ENCODE measurements around the gene SCN3B.
"Not testable (repeated sequence)": the region's sequence is repeated elsewhere in the genome, so short reads cannot be mapped to it uniquely, and the experiment has no call there.

Gene SCN3B

DNA sequence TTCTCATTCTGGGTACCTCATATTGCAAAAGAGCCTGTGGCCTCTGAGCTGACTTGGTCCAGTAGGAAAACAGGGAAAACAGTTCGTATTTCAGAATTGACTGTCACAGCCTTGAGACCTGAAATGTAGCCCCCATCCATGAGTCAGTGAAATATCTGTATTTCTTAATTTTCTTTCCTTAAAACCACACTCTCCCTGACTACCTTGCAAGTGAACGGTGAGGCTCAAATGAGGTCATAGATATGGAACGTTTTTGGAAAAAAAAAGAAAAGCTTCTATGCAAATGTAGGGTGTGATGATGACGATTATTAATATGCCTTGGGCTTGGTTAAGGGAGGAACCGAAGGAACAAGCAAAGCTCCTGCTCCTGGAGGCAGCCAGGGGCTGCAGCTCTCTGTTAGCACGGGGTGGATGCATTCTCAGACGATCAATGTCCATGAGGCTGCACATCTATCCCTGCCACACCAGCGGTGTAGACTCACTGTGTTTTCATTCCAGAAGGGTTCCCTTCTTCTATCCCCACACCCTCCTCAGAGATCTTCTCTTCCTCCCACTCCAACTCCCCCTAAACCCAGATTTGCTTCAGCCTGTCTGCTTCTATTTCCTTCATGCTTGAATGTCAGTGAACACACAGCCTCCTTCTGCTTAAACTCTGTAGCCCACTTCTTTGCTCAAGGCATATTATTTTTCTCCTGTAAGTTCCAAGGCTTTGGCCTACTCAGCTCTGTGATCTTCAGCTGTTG is 29.2 kb upstream of the SCN3B start:
- no peaks in the 10 kb centered on the region for H3K36me3 ChIP-seq (ENCODE audit: control insufficient read depth, insufficient read depth, low read length, severe bottlenecking)
- no peak for DNase-seq (ENCODE audit: low read depth)
- no peaks in the 10 kb centered on the region for H3K9me3 ChIP-seq (ENCODE audit: control insufficient read depth, low read length)
- H3K9ac ChIP-seq (ENCODE audit: low read length), result no peak overlapping the region
- no peak overlapping the region for H3K4me3 ChIP-seq (ENCODE audit: low read length)
- H3K27me3 ChIP-seq (replicated peaks; ENCODE audit: control insufficient read depth, insufficient read depth, low read length), result peaks cover 36% of the 10 kb centered on the region
- no peaks in the 10 kb centered on the region for H3K4me1 ChIP-seq (ENCODE audit: control insufficient read depth, insufficient read depth, low read length)

DNA sequence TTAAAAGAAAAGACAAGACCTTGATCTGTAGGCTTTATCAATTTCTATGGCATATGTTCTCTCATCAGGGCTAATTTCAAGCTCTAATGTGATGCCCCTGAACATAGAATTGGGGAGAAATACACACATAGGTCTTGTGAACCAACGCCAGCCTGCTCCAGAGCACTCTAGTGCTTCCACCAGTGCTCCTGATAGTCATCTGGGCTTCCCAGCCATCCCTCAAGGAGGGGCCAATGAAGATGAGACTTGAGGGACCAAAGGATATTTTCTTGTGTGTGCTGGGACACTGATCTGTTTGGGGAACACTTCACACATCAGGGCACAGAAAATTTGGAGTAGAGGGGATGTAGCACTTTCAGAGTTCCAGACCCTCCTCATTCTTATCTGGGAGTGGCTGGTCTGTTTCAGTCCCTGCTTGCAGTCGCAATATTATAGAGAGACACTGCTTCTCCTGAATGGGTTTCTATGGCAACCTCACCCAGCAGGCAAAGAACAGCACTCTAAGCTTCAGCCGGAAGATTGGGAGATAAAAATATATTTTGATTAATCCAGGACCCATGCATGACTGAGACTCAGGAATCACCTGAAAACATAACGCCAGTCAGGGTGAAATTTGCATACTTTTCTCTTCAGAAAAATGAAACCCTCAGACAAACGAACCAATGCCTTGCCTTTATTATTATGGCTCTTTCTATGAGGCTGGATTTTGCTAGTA is 28.4 kb upstream of the SCN3B start:
- H3K4me3 ChIP-seq (ENCODE audit: low read length), result no peak overlapping the region
- peaks cover 4% of the 10 kb centered on the region for H3K4me1 ChIP-seq (ENCODE audit: control insufficient read depth, insufficient read depth, low read length)
- H3K36me3 ChIP-seq (ENCODE audit: control insufficient read depth, insufficient read depth, low read length, severe bottlenecking), result no peaks in the 10 kb centered on the region
- no peak overlapping the region for H3K9ac ChIP-seq (ENCODE audit: low read length)
- no peak for DNase-seq (ENCODE audit: low read depth)
- H3K27me3 ChIP-seq (replicated peaks; ENCODE audit: control insufficient read depth, insufficient read depth, low read length), result peaks cover 35% of the 10 kb centered on the region
- no peaks in the 10 kb centered on the region for H3K9me3 ChIP-seq (ENCODE audit: control insufficient read depth, low read length)

DNA sequence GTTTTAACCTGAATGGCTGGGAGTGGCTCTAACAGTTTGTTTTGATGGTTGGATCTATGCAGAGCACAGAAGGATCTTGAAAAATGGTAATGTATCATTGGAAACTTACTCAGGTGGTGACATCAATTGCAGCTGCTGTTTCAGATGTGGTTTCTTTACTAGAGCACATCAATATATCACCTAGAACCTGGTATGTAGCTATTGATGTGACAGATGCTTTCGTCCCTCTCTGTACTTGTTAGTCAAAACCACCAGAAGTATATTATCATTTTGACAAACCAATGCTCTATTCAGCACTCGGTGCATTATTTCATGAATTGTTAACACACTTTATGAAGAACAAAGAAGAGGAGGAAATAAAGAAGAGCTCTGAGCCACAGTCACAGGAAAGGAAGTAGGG is 26.6 kb upstream of the SCN3B start:
- Histone ChIP-seq H3K4me3 (ENCODE audit: low read length) (no peak overlapping the region), H3K4me1 (ENCODE audit: control insufficient read depth, insufficient read depth, low read length) (peaks cover 15% of the 10 kb centered on the region), H3K27me3 (replicated peaks; ENCODE audit: control insufficient read depth, insufficient read depth, low read length) (peaks cover 25% of the 10 kb centered on the region), H3K9me3 (ENCODE audit: control insufficient read depth, low read length) (no peaks in the 10 kb centered on the region), H3K9ac (ENCODE audit: low read length) (no peak overlapping the region), H3K36me3 (ENCODE audit: control insufficient read depth, insufficient read depth, low read length, severe bottlenecking) (no peaks in the 10 kb centered on the region)
- DNase-seq (ENCODE audit: low read depth), result no peak

DNA sequence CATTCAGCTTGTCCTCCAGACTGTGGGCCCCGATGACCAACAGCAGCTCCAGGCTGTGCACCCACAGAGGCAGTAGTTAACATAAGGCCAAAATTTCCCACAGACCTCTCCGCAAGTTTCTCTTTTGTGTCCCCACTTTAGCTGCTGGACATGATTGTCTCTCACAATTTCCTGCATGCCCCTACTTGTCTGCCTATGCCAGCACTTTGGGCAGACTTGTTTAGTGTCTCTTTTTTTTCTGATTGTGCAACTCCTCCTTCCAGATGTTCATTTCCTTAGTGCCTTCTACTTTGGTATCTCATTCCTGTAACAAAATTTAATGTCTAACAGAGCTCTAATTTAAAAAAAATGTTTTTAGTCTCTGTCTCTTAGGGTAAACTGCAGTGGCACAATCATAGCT is 23.8 kb upstream of the SCN3B start:
- Histone ChIP-seq H3K4me1 (ENCODE audit: control insufficient read depth, insufficient read depth, low read length) (peaks cover 15% of the 10 kb centered on the region), H3K9ac (ENCODE audit: low read length) (no peak overlapping the region), H3K36me3 (ENCODE audit: control insufficient read depth, insufficient read depth, low read length, severe bottlenecking) (no peaks in the 10 kb centered on the region), H3K4me3 (ENCODE audit: low read length) (no peak overlapping the region), H3K9me3 (ENCODE audit: control insufficient read depth, low read length) (peaks cover 5% of the 10 kb centered on the region), H3K27me3 (replicated peaks; ENCODE audit: control insufficient read depth, insufficient read depth, low read length) (peaks cover 18% of the 10 kb centered on the region)
- no peak for DNase-seq (ENCODE audit: low read depth)

DNA sequence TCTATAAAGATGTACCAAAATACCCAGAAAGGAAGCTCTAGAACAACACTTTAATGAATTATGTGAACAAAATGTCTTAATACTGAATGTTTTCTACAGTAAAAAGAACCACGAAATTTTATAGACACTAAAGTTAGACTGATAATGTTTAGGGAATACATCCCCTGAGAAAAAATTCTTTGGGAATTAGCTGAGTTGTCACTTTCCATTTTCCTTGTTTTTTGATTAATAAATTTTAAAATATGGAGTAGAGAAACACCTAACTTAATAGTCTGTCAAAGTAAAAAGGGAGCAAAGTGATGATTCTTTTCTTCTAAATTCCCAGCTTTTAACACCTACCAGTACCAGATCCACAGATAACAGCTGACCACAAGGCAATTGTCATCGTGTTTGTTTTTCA is 23.1 kb upstream of the SCN3B start:
- Histone ChIP-seq H3K9me3 (ENCODE audit: control insufficient read depth, low read length) (peaks cover 5% of the 10 kb centered on the region), H3K36me3 (ENCODE audit: control insufficient read depth, insufficient read depth, low read length, severe bottlenecking) (no peaks in the 10 kb centered on the region), H3K27me3 (replicated peaks; ENCODE audit: control insufficient read depth, insufficient read depth, low read length) (peaks cover 15% of the 10 kb centered on the region), H3K4me1 (ENCODE audit: control insufficient read depth, insufficient read depth, low read length) (peaks cover 15% of the 10 kb centered on the region), H3K9ac (ENCODE audit: low read length) (no peak overlapping the region), H3K4me3 (ENCODE audit: low read length) (no peak overlapping the region)
- DNase-seq (ENCODE audit: low read depth), result no peak

DNA sequence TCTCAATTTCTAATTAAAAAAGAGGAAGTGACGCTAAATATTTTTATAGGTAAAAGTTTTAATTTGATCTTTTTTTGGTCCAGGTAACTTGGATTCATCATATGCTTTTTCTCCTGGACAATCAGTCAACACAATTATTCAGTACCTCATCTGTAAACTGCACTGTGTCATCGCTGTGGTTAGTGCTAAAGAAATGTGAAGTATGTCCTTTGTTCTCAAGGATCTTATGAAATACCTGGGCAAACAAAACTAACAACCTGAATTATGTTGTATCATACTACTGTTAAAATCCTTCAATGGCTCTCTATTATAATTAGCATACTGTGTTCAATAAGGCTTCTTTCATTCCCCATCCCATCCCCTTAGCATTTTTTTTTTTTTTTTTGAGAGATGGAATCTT is 19.9 kb upstream of the SCN3B start:
- Histone ChIP-seq H3K9me3 (ENCODE audit: control insufficient read depth, low read length) (peaks cover 5% of the 10 kb centered on the region), H3K36me3 (ENCODE audit: control insufficient read depth, insufficient read depth, low read length, severe bottlenecking) (no peaks in the 10 kb centered on the region)
- DNase-seq (ENCODE audit: low read depth), result no peak

DNA sequence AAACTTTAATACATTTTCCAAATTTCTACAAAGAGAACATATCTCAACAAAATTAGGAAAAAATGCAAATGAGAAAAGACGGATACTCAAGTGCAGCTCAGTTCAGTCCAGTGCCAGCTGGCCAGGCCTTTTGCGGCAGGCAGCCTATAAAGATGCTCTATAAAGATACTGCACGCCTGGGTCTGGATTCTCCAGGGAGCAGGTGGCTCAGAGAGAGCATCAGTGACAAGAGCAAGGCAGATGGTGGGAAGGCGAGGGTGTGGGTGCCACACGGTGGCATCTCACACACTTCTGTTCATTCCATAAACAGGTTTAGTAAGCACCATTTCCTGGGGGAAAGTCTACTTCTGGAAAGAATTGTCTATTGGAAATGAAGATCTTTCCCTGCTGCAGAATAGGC is 18.1 kb upstream of the SCN3B start:
- peaks cover 5% of the 10 kb centered on the region for H3K9me3 ChIP-seq (ENCODE audit: control insufficient read depth, low read length)
- no peak overlapping the region for H3K4me3 ChIP-seq (ENCODE audit: low read length)
- H3K36me3 ChIP-seq (ENCODE audit: control insufficient read depth, insufficient read depth, low read length, severe bottlenecking), result no peaks in the 10 kb centered on the region
- no peak overlapping the region for H3K9ac ChIP-seq (ENCODE audit: low read length)
- peaks cover 11% of the 10 kb centered on the region for H3K4me1 ChIP-seq (ENCODE audit: control insufficient read depth, insufficient read depth, low read length)
- H3K27me3 ChIP-seq (replicated peaks; ENCODE audit: control insufficient read depth, insufficient read depth, low read length), result peaks cover 22% of the 10 kb centered on the region
- DNase-seq (ENCODE audit: low read depth), result no peak

More for the DNA sequence above, 19.9 kb upstream of the SCN3B start:
- H3K4me1 ChIP-seq (ENCODE audit: control insufficient read depth, insufficient read depth, low read length), result peaks cover 15% of the 10 kb centered on the region
- H3K9ac ChIP-seq (ENCODE audit: low read length), result no peak overlapping the region
- H3K4me3 ChIP-seq (ENCODE audit: low read length), result no peak overlapping the region
- H3K27me3 ChIP-seq (replicated peaks; ENCODE audit: control insufficient read depth, insufficient read depth, low read length), result peaks cover 20% of the 10 kb centered on the region

DNA sequence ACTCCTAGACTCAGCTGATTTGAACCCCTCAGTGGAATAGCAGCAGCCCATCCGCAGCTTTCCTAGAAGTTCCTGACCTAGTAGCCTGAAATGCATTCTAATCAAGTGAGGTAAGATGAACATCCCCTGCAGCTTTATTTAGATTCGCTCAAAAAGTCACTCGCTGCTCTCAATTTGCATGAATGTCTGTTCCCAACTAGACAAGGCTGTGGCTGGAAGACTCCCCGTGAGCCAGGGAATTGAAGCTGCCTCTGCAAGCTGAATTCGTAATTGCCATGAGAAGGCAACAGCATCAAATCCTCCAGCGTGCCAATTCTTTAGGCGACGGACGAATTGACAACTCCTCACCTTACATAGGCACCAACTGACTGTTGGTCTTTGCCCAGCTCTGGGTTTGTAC is 17.1 kb upstream of the SCN3B start:
- H3K36me3 ChIP-seq (ENCODE audit: control insufficient read depth, insufficient read depth, low read length, severe bottlenecking), result no peaks in the 10 kb centered on the region
- no peak for DNase-seq (ENCODE audit: low read depth)
- H3K9ac ChIP-seq (ENCODE audit: low read length), result no peak overlapping the region
- H3K9me3 ChIP-seq (ENCODE audit: control insufficient read depth, low read length), result peaks cover 9% of the 10 kb centered on the region
- H3K4me1 ChIP-seq (ENCODE audit: control insufficient read depth, insufficient read depth, low read length), result peaks cover 4% of the 10 kb centered on the region
- H3K27me3 ChIP-seq (replicated peaks; ENCODE audit: control insufficient read depth, insufficient read depth, low read length), result peaks cover 24% of the 10 kb centered on the region
- no peak overlapping the region for H3K4me3 ChIP-seq (ENCODE audit: low read length)

DNA sequence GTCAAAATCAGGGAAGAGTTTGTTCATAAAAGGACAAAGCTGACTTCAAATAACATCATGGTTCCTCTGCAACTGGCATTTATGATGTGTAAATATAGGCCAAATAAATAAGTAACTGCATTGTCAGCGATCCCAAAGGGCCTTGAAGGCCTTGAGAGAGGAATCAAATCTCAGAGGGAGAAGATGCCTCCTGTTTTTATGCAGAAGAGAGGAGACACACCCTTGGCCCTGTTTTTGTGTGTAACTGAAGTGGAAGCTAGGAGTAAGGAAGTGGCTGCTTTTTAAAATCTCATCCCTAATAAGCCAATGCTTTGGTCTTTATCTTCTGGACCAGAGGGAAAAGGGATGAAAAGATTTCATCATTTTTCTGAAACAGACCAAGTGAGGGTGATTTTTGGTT is 15.7 kb upstream of the SCN3B start:
- Histone ChIP-seq H3K4me3 (ENCODE audit: low read length) (no peak overlapping the region), H3K9me3 (ENCODE audit: control insufficient read depth, low read length) (peaks cover 4% of the 10 kb centered on the region), H3K9ac (ENCODE audit: low read length) (no peak overlapping the region), H3K36me3 (ENCODE audit: control insufficient read depth, insufficient read depth, low read length, severe bottlenecking) (no peaks in the 10 kb centered on the region), H3K4me1 (ENCODE audit: control insufficient read depth, insufficient read depth, low read length) (no peaks in the 10 kb centered on the region), H3K27me3 (replicated peaks; ENCODE audit: control insufficient read depth, insufficient read depth, low read length) (peaks cover 25% of the 10 kb centered on the region)
- DNase-seq (ENCODE audit: low read depth), result no peak

DNA sequence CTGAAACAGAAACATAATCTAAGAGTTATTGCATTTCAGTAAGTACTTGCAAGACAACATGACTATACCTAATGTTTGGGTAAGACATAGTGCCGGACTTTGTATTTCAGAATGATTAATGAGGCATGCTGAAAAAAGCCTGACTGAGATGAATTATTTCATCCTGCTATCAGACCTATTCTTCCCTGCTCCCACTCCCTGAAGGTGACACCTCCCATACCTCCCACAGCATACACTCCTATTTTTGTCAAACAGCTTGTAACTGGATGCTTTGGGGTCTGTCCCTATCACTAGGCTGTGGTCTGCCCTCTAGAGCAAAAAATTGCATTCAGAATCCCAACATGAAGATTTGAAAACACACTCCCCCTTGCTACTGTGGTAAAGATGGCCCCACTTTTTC is 10.9 kb upstream of the SCN3B start:
- Histone ChIP-seq H3K27me3 (replicated peaks; ENCODE audit: control insufficient read depth, insufficient read depth, low read length) (peaks cover 14% of the 10 kb centered on the region), H3K36me3 (ENCODE audit: control insufficient read depth, insufficient read depth, low read length, severe bottlenecking) (no peaks in the 10 kb centered on the region), H3K9ac (ENCODE audit: low read length) (no peak overlapping the region), H3K4me1 (ENCODE audit: control insufficient read depth, insufficient read depth, low read length) (no peaks in the 10 kb centered on the region), H3K4me3 (ENCODE audit: low read length) (no peak overlapping the region), H3K9me3 (ENCODE audit: control insufficient read depth, low read length) (peaks cover 4% of the 10 kb centered on the region)
- DNase-seq (ENCODE audit: low read depth), result no peak

DNA sequence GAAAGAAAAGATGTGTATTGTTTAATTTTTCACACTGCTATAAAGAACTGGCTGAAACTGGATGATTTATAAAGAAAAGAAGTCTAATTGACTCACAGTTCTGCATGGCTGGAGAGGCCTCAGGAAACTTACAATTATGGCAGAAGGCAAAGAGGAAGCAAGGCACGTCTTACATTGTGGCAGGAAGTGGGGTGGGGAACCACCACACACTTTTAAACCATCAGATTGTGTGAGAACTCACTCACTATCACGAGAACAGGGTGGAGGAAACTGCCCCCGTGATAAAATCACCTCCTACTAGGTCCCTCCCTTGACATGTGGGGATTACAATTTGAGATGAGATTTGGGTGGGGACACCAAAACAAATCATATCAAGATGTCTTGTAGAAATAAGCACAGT is 5.5 kb upstream of the SCN3B start:
- DNase-seq (ENCODE audit: low read depth); H3K4me3 ChIP-seq (ENCODE audit: low read length): not testable (repeated sequence)
- H3K27me3 ChIP-seq (replicated peaks; ENCODE audit: control insufficient read depth, insufficient read depth, low read length), result peaks cover 30% of the 10 kb centered on the region

More for the DNA sequence above, 5.5 kb upstream of the SCN3B start:
- not testable (repeated sequence) for H3K9ac ChIP-seq (ENCODE audit: low read length); H3K36me3 ChIP-seq (ENCODE audit: control insufficient read depth, insufficient read depth, low read length, severe bottlenecking); H3K9me3 ChIP-seq (ENCODE audit: control insufficient read depth, low read length); H3K4me1 ChIP-seq (ENCODE audit: control insufficient read depth, insufficient read depth, low read length)

All from adipocyte (in vitro differentiated cells).